ENCODE data around the gene RAB44.

DNA sequence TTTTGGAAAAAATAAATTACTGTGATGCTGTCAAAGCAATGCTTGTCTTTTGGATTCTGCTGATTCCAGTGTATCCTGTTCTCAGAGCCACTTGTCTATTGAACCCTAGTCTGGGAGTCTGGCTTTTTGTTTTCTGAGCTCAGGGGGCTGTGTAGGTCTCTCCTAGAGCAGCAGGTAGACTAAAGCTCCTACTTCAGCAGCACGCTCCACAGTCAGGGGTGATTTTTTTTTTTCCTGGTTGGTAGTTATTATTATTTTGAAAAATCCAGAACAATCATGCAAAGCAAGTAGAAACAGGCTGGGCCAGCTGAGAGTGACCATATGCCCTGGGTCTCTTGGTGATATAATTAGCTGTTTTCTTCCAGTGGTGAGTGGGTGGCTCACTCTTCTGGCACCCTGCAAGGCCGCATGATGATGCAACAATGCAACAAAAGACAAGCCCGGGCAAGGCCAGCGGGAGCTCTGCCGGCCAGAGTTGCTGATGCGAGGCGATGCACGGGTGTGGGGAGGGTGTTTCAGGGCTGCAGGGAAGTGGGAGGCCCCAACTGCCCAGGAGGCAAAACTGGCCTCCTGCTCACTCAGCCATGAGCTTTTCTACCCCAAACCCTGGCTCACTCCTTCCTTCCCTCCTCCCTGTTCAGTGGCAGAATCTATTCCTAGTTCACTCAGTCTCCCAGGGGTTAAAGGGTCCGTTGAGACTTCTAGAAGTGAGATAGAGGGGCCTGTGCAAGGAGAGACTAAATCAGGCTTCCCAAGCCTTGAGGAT lies 30.6 kb upstream of the RAB44 start:
- TF ChIP-seq, protein P1, sequence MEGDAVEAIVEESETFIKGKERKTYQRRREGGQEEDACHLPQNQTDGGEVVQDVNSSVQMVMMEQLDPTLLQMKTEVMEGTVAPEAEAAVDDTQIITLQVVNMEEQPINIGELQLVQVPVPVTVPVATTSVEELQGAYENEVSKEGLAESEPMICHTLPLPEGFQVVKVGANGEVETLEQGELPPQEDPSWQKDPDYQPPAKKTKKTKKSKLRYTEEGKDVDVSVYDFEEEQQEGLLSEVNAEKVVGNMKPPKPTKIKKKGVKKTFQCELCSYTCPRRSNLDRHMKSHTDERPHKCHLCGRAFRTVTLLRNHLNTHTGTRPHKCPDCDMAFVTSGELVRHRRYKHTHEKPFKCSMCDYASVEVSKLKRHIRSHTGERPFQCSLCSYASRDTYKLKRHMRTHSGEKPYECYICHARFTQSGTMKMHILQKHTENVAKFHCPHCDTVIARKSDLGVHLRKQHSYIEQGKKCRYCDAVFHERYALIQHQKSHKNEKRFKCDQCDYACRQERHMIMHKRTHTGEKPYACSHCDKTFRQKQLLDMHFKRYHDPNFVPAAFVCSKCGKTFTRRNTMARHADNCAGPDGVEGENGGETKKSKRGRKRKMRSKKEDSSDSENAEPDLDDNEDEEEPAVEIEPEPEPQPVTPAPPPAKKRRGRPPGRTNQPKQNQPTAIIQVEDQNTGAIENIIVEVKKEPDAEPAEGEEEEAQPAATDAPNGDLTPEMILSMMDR (IDR thresholded peaks at IDR 0.05; ENCODE audit: low read depth, low read length, poor library complexity, severe bottlenecking) = no peak
- TF ChIP-seq EZH2phosphoT487 (IDR thresholded peaks at IDR 0.05; ENCODE audit: borderline replicate concordance, low read length) = no peak
